ENCODE measurements around the gene CST9L.

- TF ChIP-seq REST (IDR thresholded peaks at IDR 0.05; ENCODE audit: insufficient read depth in 1 of 2, low read depth in 2 of 2, low read length in 2 of 2) = no peak
- TF ChIP-seq POLR2AphosphoS5 (IDR thresholded peaks at IDR 0.05; ENCODE audit: low read depth, low read length) = no peak
- TF ChIP-seq SIN3A (IDR thresholded peaks at IDR 0.05; ENCODE audit: borderline replicate concordance, insufficient read depth, low read length) = no peak
- no peak for TF ChIP-seq TAF1 (IDR thresholded peaks at IDR 0.05; ENCODE audit: borderline replicate concordance, insufficient read depth, low read length)
Measured at GRCh38 chr20:23520185-23520584, 48.1 kb downstream of the CST9L start.
